Measurements from ENCODE around the gene ANKRD26. TPM values are rescaled to one million over a fixed set of nuclear protein-coding genes. Genes with fewer than 3 reads are reported as not detected.
"Not testable (repeated sequence)": the region's sequence is repeated elsewhere in the genome, so short reads cannot be mapped to it uniquely, and the experiment has no call there.

Gene ANKRD26
- total and polyA plus RNA-seq, 4 donors = 12.6 to 27.1 (median 15.4) TPM

DNA sequence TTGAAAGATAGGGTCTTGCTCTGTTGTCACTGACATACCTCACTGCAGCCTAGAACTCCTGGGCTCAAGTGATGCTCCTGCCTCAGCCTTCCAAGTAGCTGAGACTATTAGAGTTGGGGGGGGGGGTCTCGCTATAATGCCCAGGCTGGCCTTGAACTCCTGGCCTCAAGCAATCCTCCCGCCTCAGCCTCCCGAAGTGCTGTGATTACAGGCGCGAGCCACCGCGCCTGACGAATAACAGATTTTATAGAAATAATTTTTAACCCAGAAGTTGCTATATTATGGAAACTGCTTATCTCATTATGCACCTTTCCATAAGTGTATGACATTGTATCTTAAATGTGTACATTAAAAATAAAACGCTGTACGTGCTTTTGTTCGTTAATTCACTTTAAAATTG lies 846 bp downstream of the ANKRD26 start:
- WGBS (ENCODE audit: insufficient coverage) = 33% methylated on average over 3 of the region's 11 CpGs
- no peak for DNase-seq (ENCODE audit: low read depth in 4 of 6, low spot score in 6 of 6)
- peaks cover 17% of the 10 kb centered on the region for H3K4me1 ChIP-seq (ENCODE audit: control insufficient read depth, insufficient read depth, low read length)
- no peaks in the 10 kb centered on the region for H3K27me3 ChIP-seq (ENCODE audit: control insufficient read depth, insufficient read depth, low read length)
- no peaks in the 10 kb centered on the region for H3K9me3 ChIP-seq (ENCODE audit: control insufficient read depth, insufficient read depth, low read length)
- H3K4me3 ChIP-seq (ENCODE audit: low read depth, low read length) = peak overlapping the region; percentile 89
- peaks cover 4% of the 10 kb centered on the region for H3K36me3 ChIP-seq (ENCODE audit: control insufficient read depth, insufficient read depth, low read length)
- peak overlapping the region; percentile 97 for H3K27ac ChIP-seq (ENCODE audit: low read depth, low read length)

- no peak for DNase-seq (ENCODE audit: low read depth in 4 of 6, low spot score in 6 of 6)
- no peaks in the 10 kb centered on the region for H3K27me3 ChIP-seq (ENCODE audit: control insufficient read depth, insufficient read depth, low read length)
- peaks cover 21% of the 10 kb centered on the region for H3K36me3 ChIP-seq (ENCODE audit: control insufficient read depth, insufficient read depth, low read length)
- H3K4me1 ChIP-seq (ENCODE audit: control insufficient read depth, insufficient read depth, low read length) = no peaks in the 10 kb centered on the region
- no peaks in the 10 kb centered on the region for H3K9me3 ChIP-seq (ENCODE audit: control insufficient read depth, insufficient read depth, low read length)
- WGBS (ENCODE audit: insufficient coverage) = 100% methylated on average over 1 of the region's 5 CpGs
- no peak overlapping the region for H3K27ac ChIP-seq (ENCODE audit: low read depth, low read length)
- H3K4me3 ChIP-seq (ENCODE audit: low read depth, low read length) = no peak overlapping the region
Measured at GRCh38 chr10:27088119-27089044, 11.9 kb downstream of the ANKRD26 start.

GRCh38 chr10:27072436-27073114 lies 27.7 kb downstream of the ANKRD26 start:
- 90% methylated on average over 6 of the region's 6 CpGs for WGBS (ENCODE audit: insufficient coverage)
- no peak for DNase-seq (ENCODE audit: low read depth in 4 of 6, low spot score in 6 of 6)
- H3K27ac ChIP-seq (ENCODE audit: low read depth, low read length) = no peak overlapping the region

DNA sequence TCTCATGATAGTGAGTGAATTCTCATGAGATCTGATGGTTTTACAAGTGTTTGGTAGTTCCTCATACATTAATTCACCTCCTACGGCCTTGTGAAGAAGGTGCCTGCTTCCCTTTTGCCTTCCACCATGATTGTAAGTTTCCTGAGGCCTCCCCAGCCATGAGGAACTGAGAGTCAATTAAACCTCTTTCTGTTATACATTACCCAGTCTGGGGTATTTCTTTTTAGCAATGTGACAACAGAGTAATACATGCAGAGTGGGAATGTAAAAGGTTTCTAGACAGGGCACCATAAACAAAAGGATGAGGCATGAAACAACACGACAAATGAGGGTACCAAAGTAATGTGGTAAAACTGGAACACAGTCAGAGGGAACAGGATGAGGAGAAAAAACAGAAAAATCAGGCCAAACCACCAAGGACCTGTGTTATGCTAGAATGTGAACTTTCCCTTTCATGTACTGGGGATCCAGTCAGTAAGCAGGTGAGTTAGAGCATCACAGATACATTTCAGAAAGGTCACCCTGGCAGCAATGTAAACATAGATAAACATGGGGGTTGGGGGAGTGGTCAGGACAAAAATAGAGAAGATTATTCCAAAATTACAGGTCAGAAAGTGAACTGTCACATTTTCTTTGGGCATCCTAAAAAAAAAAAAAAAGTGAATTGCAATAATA lies 31.9 kb downstream of the ANKRD26 start:
- no peaks in the 10 kb centered on the region for H3K9me3 ChIP-seq (ENCODE audit: control insufficient read depth, insufficient read depth, low read length)
- H3K36me3 ChIP-seq (ENCODE audit: control insufficient read depth, insufficient read depth, low read length) = peaks cover 36% of the 10 kb centered on the region
- H3K27me3 ChIP-seq (ENCODE audit: control insufficient read depth, insufficient read depth, low read length) = no peaks in the 10 kb centered on the region
- no CpG with 5 or more reads among the region's 2 CpGs for WGBS (ENCODE audit: insufficient coverage)
- DNase-seq (ENCODE audit: low read depth in 4 of 6, low spot score in 6 of 6) = no peak
- H3K27ac ChIP-seq (ENCODE audit: low read depth, low read length) = no peak overlapping the region
- H3K4me3 ChIP-seq (ENCODE audit: low read depth, low read length) = no peak overlapping the region
- H3K4me1 ChIP-seq (ENCODE audit: control insufficient read depth, insufficient read depth, low read length) = no peaks in the 10 kb centered on the region

More at GRCh38 chr10:27072436-27073114, 27.7 kb downstream of the ANKRD26 start:
- peaks cover 35% of the 10 kb centered on the region for H3K36me3 ChIP-seq (ENCODE audit: control insufficient read depth, insufficient read depth, low read length)
- H3K9me3 ChIP-seq (ENCODE audit: control insufficient read depth, insufficient read depth, low read length) = no peaks in the 10 kb centered on the region
- no peaks in the 10 kb centered on the region for H3K27me3 ChIP-seq (ENCODE audit: control insufficient read depth, insufficient read depth, low read length)
- no peak overlapping the region for H3K4me3 ChIP-seq (ENCODE audit: low read depth, low read length)
- no peaks in the 10 kb centered on the region for H3K4me1 ChIP-seq (ENCODE audit: control insufficient read depth, insufficient read depth, low read length)

- DNase-seq (ENCODE audit: low read depth in 4 of 6, low spot score in 6 of 6) = no peak
- Histone ChIP-seq H3K4me1 (ENCODE audit: control insufficient read depth, insufficient read depth, low read length) (no peaks in the 10 kb centered on the region), H3K9me3 (ENCODE audit: control insufficient read depth, insufficient read depth, low read length) (no peaks in the 10 kb centered on the region), H3K36me3 (ENCODE audit: control insufficient read depth, insufficient read depth, low read length) (peaks cover 26% of the 10 kb centered on the region), H3K27me3 (ENCODE audit: control insufficient read depth, insufficient read depth, low read length) (no peaks in the 10 kb centered on the region), H3K4me3 (ENCODE audit: low read depth, low read length) (no peak overlapping the region), H3K27ac (ENCODE audit: low read depth, low read length) (no peak overlapping the region)
- 75% methylated on average over 2 of the region's 2 CpGs for WGBS (ENCODE audit: insufficient coverage)
Measured at GRCh38 chr10:27065084-27065483, 35.2 kb downstream of the ANKRD26 start.

GRCh38 chr10:27052656-27053055 lies 47.6 kb downstream of the ANKRD26 start:
- Histone ChIP-seq H3K4me1 (ENCODE audit: control insufficient read depth, insufficient read depth, low read length) (no peaks in the 10 kb centered on the region), H3K36me3 (ENCODE audit: control insufficient read depth, insufficient read depth, low read length) (peaks cover 10% of the 10 kb centered on the region), H3K9me3 (ENCODE audit: control insufficient read depth, insufficient read depth, low read length) (no peaks in the 10 kb centered on the region), H3K27ac (ENCODE audit: low read depth, low read length) (no peak overlapping the region), H3K27me3 (ENCODE audit: control insufficient read depth, insufficient read depth, low read length) (no peaks in the 10 kb centered on the region), H3K4me3 (ENCODE audit: low read depth, low read length) (no peak overlapping the region)
- DNase-seq (ENCODE audit: low read depth in 4 of 6, low spot score in 6 of 6) = no peak

- peaks cover 12% of the 10 kb centered on the region for H3K36me3 ChIP-seq (ENCODE audit: control insufficient read depth, insufficient read depth, low read length)
- H3K27me3 ChIP-seq (ENCODE audit: control insufficient read depth, insufficient read depth, low read length); H3K27ac ChIP-seq (ENCODE audit: low read depth, low read length); H3K4me1 ChIP-seq (ENCODE audit: control insufficient read depth, insufficient read depth, low read length); H3K4me3 ChIP-seq (ENCODE audit: low read depth, low read length); H3K9me3 ChIP-seq (ENCODE audit: control insufficient read depth, insufficient read depth, low read length); DNase-seq (ENCODE audit: low read depth in 4 of 6, low spot score in 6 of 6): not testable (repeated sequence)
- 83% methylated on average over 1 of the region's 4 CpGs for WGBS (ENCODE audit: insufficient coverage)
Measured at GRCh38 chr10:27045247-27045646, 55.0 kb downstream of the ANKRD26 start.

GRCh38 chr10:27041196-27041595 lies 59.1 kb downstream of the ANKRD26 start:
- H3K27ac ChIP-seq (ENCODE audit: low read depth, low read length) = no peak overlapping the region
- no peaks in the 10 kb centered on the region for H3K9me3 ChIP-seq (ENCODE audit: control insufficient read depth, insufficient read depth, low read length)
- no peak overlapping the region for H3K4me3 ChIP-seq (ENCODE audit: low read depth, low read length)
- no peaks in the 10 kb centered on the region for H3K4me1 ChIP-seq (ENCODE audit: control insufficient read depth, insufficient read depth, low read length)
- 100% methylated on average over 2 of the region's 2 CpGs for WGBS (ENCODE audit: insufficient coverage)
- DNase-seq (ENCODE audit: low read depth in 4 of 6, low spot score in 6 of 6) = no peak
- H3K36me3 ChIP-seq (ENCODE audit: control insufficient read depth, insufficient read depth, low read length) = peaks cover 11% of the 10 kb centered on the region
- no peaks in the 10 kb centered on the region for H3K27me3 ChIP-seq (ENCODE audit: control insufficient read depth, insufficient read depth, low read length)

DNA sequence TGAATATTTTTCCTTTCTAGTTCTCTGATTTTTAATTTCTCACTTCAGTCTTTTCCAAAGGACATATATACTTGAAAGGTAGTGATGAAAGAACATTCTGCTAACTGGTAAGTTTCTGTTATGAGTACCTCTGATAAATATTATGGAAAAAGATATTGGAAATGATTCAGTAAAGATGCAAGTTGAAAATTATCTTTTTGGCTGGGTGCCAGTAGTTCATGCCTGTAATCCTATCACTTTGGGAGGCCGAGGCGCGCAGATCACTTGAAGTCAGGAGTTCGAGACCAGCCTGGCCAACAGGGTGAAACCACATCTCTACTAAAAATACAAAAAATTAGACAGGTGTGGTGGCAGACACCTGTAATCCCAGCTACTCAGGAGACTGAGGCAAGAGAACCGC lies 62.1 kb downstream of the ANKRD26 start:
- Histone ChIP-seq H3K27me3 (ENCODE audit: control insufficient read depth, insufficient read depth, low read length) (no peaks in the 10 kb centered on the region), H3K36me3 (ENCODE audit: control insufficient read depth, insufficient read depth, low read length) (peaks cover 11% of the 10 kb centered on the region), H3K4me1 (ENCODE audit: control insufficient read depth, insufficient read depth, low read length) (no peaks in the 10 kb centered on the region), H3K27ac (ENCODE audit: low read depth, low read length) (no peak overlapping the region), H3K9me3 (ENCODE audit: control insufficient read depth, insufficient read depth, low read length) (no peaks in the 10 kb centered on the region), H3K4me3 (ENCODE audit: low read depth, low read length) (no peak overlapping the region)
- no peak for DNase-seq (ENCODE audit: low read depth in 4 of 6, low spot score in 6 of 6)
- WGBS (ENCODE audit: insufficient coverage) = no CpG with 5 or more reads among the region's 5 CpGs

All from spinal cord (tissue), 10 donors.